Karpas-422 (cell line): Measurements from ENCODE around the gene SYTL3. TPM values are rescaled to one million over a fixed set of nuclear protein-coding genes. Genes with fewer than 3 reads are reported as not detected.
"Not testable (repeated sequence)": the region's sequence is repeated elsewhere in the genome, so short reads cannot be mapped to it uniquely, and the experiment has no call there.

Experiments used
- DNase-seq: peaks from one replicate; pipeline ENCODE4 v3.0.0-alpha.2; 2015
- H2AFZ ChIP-seq: fragments of 200-600 bp; sonication (generic); 2 replicates; pipeline ENCODE4 v1.6.1; 2014; ENCODE audit warnings: antibody characterized with exemption, low read length, mixed read lengths
- H3K27ac ChIP-seq: fragments of 200-600 bp; sonication (generic); 2 replicates; pipeline ENCODE4 v1.5.1; 2014; ENCODE audit warnings: mild to moderate bottlenecking, low read length, moderate library complexity
- H3K27me3 ChIP-seq: fragments of 200-600 bp; sonication (generic); 2 replicates; pipeline ENCODE4 v1.6.1; 2014; ENCODE audit warnings: low read length, mixed read lengths
- H3K36me3 ChIP-seq: fragments of 200-600 bp; sonication (generic); 2 replicates; pipeline ENCODE4 v1.6.1; 2014; ENCODE audit warnings: low read length, mixed read lengths; ENCODE audit not compliant: insufficient read depth
- H3K4me1 ChIP-seq: fragments of 200-600 bp; sonication (generic); 2 replicates; pipeline ENCODE4 v1.6.1; 2014; ENCODE audit warnings: mild to moderate bottlenecking, low read length, mixed read lengths
- H3K4me2 ChIP-seq: fragments of 200-600 bp; sonication (generic); 2 replicates; pipeline ENCODE4 v1.6.1; 2014; ENCODE audit warnings: low read length, low read depth, mild to moderate bottlenecking; ENCODE audit not compliant: poor library complexity, severe bottlenecking
- H3K4me3 ChIP-seq: fragments of 200-600 bp; sonication (generic); 2 replicates; pipeline ENCODE4 v1.5.1; 2014; ENCODE audit warnings: mild to moderate bottlenecking, antibody characterized with exemption, low read length, mixed read lengths
- H3K79me2 ChIP-seq: fragments of 200-600 bp; sonication (generic); 2 replicates; pipeline ENCODE4 v1.6.1; 2014; ENCODE audit warnings: mild to moderate bottlenecking, low read length, mixed read lengths
- H3K9ac ChIP-seq: fragments of 200-600 bp; sonication (generic); 2 replicates; pipeline ENCODE4 v1.6.0; 2014; ENCODE audit warnings: low read length
- H3K9me2 ChIP-seq: fragments of 200-600 bp; sonication (generic), shearing (Covaris generic); replicated peaks from 2 replicates; pipeline ENCODE4 v1.6.0; 2014; ENCODE audit warnings: mild to moderate bottlenecking, low read length, moderate library complexity; ENCODE audit not compliant: insufficient read depth
- H3K9me3 ChIP-seq: fragments of 300-700, 200-600 bp; sonication (generic); 2 replicates; pipeline ENCODE4 v1.6.1; 2014; ENCODE audit warnings: low read length, mixed read lengths
- H4K20me1 ChIP-seq: fragments of 200-600 bp; sonication (generic); 2 replicates; pipeline ENCODE4 v1.6.1; 2014; ENCODE audit warnings: mild to moderate bottlenecking, antibody characterized with exemption, low read length, low read depth; ENCODE audit not compliant: insufficient read depth
- total RNA-seq: library from RNA; depleted of rRNA; stranded (reverse); fragments of >200 nt; shearing (Covaris generic); gene quantifications from 2 replicates; pipeline ENCODE4 v1.2.3, GENCODE V29; 2014; ENCODE audit warnings: low replicate concordance

SYTL3 gene
- total RNA-seq, 1 experiment from 2014 or later = 0.41 TPM

DNA sequence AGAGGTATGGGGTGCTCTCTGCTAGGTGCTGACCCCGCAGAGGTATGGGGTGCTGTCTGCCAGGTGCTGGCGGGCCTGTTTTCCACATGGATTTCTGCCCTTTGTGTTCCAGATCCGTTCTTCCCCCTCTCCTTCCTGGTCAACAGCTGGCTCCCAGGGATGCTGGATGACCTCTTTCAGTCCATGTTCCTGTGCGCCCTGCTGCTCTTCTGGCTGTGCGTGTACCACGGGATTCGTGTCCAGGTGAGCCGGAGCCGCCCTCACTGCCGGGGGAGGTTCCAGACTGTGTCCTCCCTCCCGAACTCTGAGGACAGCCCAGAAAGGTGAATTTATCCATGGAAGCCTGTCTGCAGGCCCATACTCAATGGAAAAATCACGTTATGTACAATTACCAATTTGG, 41.6 kb upstream of the SYTL3 start:
- Histone ChIP-seq H3K27me3 (no peaks in the 10 kb centered on the region), H3K9me3 (no peaks in the 10 kb centered on the region), H3K4me3 (no peak overlapping the region), H3K9me2 (no peaks in the 10 kb centered on the region), H3K4me1 (no peaks in the 10 kb centered on the region; the same call in 1 of the 2 replicates), H3K79me2 (peaks cover 11% of the 10 kb centered on the region), H3K27ac (no peak overlapping the region), H4K20me1 (no peaks in the 10 kb centered on the region), H2AFZ (no peak overlapping the region), H3K36me3 (peaks cover 34% of the 10 kb centered on the region), H3K9ac (no peak overlapping the region), H3K4me2 (no peak overlapping the region)
- no peak for DNase-seq

DNA sequence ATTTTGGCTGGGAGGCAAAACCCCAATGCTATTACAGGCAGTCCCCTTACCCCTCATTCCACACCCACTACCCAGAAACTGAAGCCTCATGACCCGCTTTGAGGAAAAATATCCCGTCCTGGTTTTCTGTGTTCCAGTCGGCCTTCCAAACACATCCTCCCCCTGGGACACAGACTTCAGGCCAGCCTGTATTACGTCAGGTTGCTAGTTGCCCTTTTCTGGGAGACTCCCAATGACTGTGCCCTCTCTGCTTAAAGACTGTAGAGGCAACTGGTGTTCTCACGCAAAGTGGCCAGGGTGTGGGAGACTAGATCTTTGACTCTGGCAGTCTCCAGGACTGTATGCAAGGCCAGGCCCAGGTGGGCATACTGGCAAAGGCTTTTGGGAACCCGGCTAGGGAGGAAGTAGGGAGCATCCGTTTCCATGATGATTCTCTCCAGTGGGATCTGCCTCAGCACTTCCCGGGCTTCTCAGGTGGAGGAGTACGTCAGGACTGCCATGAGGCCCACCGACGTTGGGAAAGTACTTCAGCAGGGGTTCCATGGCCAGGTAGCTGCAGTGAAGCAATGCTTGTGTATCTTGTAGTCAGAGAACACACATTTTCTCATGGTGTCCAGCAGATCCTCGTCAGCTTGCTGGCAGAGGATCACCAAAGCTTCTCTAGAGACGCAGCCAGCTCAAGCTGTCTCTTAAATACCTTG, 40.2 kb upstream of the SYTL3 start:
- H3K4me3 ChIP-seq = no peak overlapping the region
- no peaks in the 10 kb centered on the region for H4K20me1 ChIP-seq
- no peak overlapping the region for H3K27ac ChIP-seq
- no peaks in the 10 kb centered on the region; the same call in 1 of the 2 replicates for H3K4me1 ChIP-seq
- H3K9me3 ChIP-seq = no peaks in the 10 kb centered on the region
- H3K4me2 ChIP-seq = no peak overlapping the region
- H3K36me3 ChIP-seq = peaks cover 43% of the 10 kb centered on the region
- no peak for DNase-seq
- no peaks in the 10 kb centered on the region for H3K27me3 ChIP-seq
- no peaks in the 10 kb centered on the region for H3K9me2 ChIP-seq
- H3K9ac ChIP-seq = no peak overlapping the region
- H2AFZ ChIP-seq = no peak overlapping the region
- H3K79me2 ChIP-seq = peaks cover 15% of the 10 kb centered on the region; the same call in 1 of the 2 replicates

GRCh38 chr6:158610319-158610968, 39.4 kb upstream of the SYTL3 start:
- Histone ChIP-seq H3K9me3 (no peaks in the 10 kb centered on the region), H3K79me2 (peaks cover 15% of the 10 kb centered on the region; the same call in 1 of the 2 replicates), H3K9ac (no peak overlapping the region), H2AFZ (no peak overlapping the region), H3K4me1 (no peaks in the 10 kb centered on the region), H3K4me2 (no peak overlapping the region), H3K36me3 (peaks cover 43% of the 10 kb centered on the region), H3K9me2 (no peaks in the 10 kb centered on the region), H4K20me1 (no peaks in the 10 kb centered on the region), H3K4me3 (no peak overlapping the region), H3K27ac (no peak overlapping the region), H3K27me3 (no peaks in the 10 kb centered on the region)
- no peak for DNase-seq

GRCh38 chr6:158611039-158611438, 38.8 kb upstream of the SYTL3 start:
- H3K4me3 ChIP-seq = no peak overlapping the region
- H3K27ac ChIP-seq = no peak overlapping the region
- no peaks in the 10 kb centered on the region for H4K20me1 ChIP-seq
- H3K79me2 ChIP-seq = peaks cover 12% of the 10 kb centered on the region; the same call in 1 of the 2 replicates
- peaks cover 37% of the 10 kb centered on the region for H3K36me3 ChIP-seq
- no peak for DNase-seq
- H3K9me3 ChIP-seq = no peaks in the 10 kb centered on the region
- H3K27me3 ChIP-seq = no peaks in the 10 kb centered on the region
- no peak overlapping the region for H3K9ac ChIP-seq
- no peaks in the 10 kb centered on the region for H3K4me1 ChIP-seq
- no peaks in the 10 kb centered on the region for H3K9me2 ChIP-seq
- H2AFZ ChIP-seq = no peak overlapping the region
- no peak overlapping the region for H3K4me2 ChIP-seq

DNA sequence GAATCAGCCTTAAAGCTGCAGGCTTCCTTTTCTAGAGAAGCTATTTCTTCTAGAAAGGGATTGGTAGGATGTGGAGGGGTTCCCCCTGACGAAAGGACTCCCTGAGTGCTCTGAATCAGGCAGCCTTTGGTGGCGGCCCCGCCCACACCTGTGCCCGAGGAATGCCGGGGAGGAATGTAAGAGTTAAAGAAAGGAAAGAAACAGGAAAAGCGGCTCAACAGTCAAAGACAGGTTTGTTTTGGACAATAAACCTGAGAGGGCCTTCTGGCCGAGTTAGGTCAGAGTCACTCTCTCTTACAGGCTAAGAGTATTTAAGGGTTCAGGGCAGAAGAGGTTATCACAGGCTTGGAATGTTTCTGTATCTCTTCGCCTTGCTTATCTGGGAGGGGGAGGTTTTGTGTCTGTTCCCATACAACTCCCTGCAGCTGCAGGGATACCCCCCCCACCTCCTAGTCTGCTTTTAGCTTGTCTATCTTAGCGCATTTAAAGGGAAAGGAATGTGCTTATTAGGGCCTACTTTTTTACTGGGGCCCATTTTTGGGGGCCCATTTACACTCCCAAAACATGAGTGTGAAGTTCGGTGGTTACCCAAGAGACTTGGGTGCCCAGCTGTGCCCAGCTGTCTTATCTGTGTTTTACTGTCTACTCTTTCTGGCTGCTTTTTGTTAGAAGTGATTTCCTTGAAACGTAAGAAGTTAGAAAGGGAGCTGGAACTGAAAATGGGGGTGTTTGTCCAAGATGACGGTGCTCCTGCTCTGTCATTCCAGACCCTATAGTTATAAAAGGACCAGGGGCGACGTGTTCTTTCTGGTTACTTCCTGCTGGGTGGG, 38.1 kb upstream of the SYTL3 start:
- no peaks in the 10 kb centered on the region for H4K20me1 ChIP-seq
- H3K9me2 ChIP-seq = no peaks in the 10 kb centered on the region
- no peak for DNase-seq
- H3K4me3 ChIP-seq = no peak overlapping the region
- no peaks in the 10 kb centered on the region for H3K9me3 ChIP-seq
- no peaks in the 10 kb centered on the region for H3K4me1 ChIP-seq
- peaks cover 37% of the 10 kb centered on the region for H3K36me3 ChIP-seq
- H3K27me3 ChIP-seq = no peaks in the 10 kb centered on the region
- H3K9ac ChIP-seq = no peak overlapping the region
- no peak overlapping the region for H2AFZ ChIP-seq
- no peak overlapping the region for H3K27ac ChIP-seq
- no peak overlapping the region for H3K4me2 ChIP-seq
- peaks cover 12% of the 10 kb centered on the region; the same call in 1 of the 2 replicates for H3K79me2 ChIP-seq

DNA sequence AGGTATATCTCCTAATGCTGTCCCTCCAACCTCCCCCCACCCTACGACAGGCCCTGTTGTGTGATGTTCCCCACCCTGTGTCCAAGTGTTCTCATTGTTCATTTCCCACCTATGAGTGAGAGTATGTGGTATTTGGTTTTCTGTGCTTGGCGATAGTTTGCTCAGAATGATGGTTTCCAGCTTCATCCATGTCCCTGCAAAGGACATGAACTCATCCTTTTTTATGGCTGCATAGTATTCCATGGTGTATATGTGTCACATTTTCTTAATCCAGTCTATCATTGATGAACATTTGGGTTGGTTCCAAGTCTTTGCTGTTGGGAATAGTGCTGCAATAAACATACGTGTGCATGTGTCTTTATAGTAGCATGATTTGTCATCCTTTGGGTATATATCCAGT, 35.2 kb upstream of the SYTL3 start:
- not testable (repeated sequence) for H2AFZ ChIP-seq, H3K4me1 ChIP-seq, DNase-seq, H3K9me3 ChIP-seq, H3K9ac ChIP-seq, H3K4me2 ChIP-seq, H3K9me2 ChIP-seq, H3K4me3 ChIP-seq, H4K20me1 ChIP-seq, H3K27ac ChIP-seq, H3K27me3 ChIP-seq
- peaks cover 32% of the 10 kb centered on the region for H3K36me3 ChIP-seq
- peaks cover 12% of the 10 kb centered on the region; the same call in 1 of the 2 replicates for H3K79me2 ChIP-seq

DNA sequence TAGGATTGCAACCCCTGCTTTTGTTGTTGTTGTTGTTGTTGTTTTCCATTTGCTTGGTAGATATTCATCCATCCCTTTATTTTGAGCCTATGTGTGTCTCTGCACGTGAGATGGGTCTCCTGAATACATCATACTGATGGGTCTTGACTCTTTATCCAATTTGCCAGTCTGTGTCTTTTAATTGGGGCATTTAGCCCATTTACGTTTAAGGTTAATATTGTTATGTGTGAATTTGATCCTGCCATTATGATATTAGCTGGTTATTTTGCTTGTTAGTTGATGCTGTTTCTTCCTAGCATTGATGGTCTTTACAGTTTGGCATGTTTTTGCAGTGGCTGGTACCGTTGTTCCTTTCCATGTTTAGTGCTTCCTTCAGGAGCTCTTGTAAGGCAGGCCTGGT, 31.6 kb upstream of the SYTL3 start:
- H3K4me1 ChIP-seq, H3K79me2 ChIP-seq, H3K9me2 ChIP-seq, H4K20me1 ChIP-seq, H3K27ac ChIP-seq, H3K36me3 ChIP-seq, H3K9ac ChIP-seq, H3K9me3 ChIP-seq, H2AFZ ChIP-seq, DNase-seq, H3K4me3 ChIP-seq, H3K27me3 ChIP-seq, H3K4me2 ChIP-seq: not testable (repeated sequence)
